Gastrocnemius medialis (tissue), 4 donors: Measurements from ENCODE around the gene SELENOT.

Experiments used
- CTCF ChIP-seq, 5 experiments: fragments of 450-650 bp in 3 of 5; fragments of 200-600 bp in 2 of 5; sonication (generic) in 2 of 5; IDR thresholded peaks in 4 of 5; conservative IDR thresholded peaks in 1 of 5; 1 replicate in 4 of 5; 2 replicates in 1 of 5; pipeline ENCODE4 v1.5.1; 2016 to 2019; ENCODE audit warnings: antibody characterized with exemption in 5 of 5, mild to moderate bottlenecking in 3 of 5, moderate library complexity in 3 of 5
- POLR2A ChIP-seq, 2 donors: fragments of 450-650 bp; IDR thresholded peaks; one replicate each; pipeline ENCODE4 v1.6.1; 2017; ENCODE audit warnings: antibody characterized with exemption in 2 of 2, mild to moderate bottlenecking in 2 of 2, moderate library complexity in 2 of 2

GRCh38 chr3:150620002-150620689 is 17.0 kb downstream of the SELENOT start:
- TF ChIP-seq CTCF (IDR thresholded peaks at IDR 0.05 in 4 of 5, conservative IDR thresholded peaks at IDR 0.05 in 1 of 5) (no peak), POLR2A (IDR thresholded peaks at IDR 0.05) (no peak)
